Natural killer cell (primary cell): ENCODE measurements around the gene CDK11A. TPM values are rescaled to one million over a fixed set of nuclear protein-coding genes. Genes with fewer than 3 reads are reported as not detected.
A peak's percentile ranks its signal among the peaks of the same experiment; 100 is the strongest.
"Not testable (repeated sequence)": the region's sequence is repeated elsewhere in the genome, so short reads cannot be mapped to it uniquely, and the experiment has no call there.

Source experiments
- ATAC-seq, 3 donors: fragments of 150-1000 bp in 2 of 3; fragments of 200-7000 bp in 1 of 3; cut with Tn5 transposase; 1 replicate in 1 of 3; 2 replicates in 2 of 3; pipeline ENCODE4 v1.10.0; 2021; ENCODE audit warnings: mild to moderate bottlenecking in 2 of 3, moderate library complexity in 2 of 3
- DNase-seq, 2 donors: peaks; one replicate each; pipeline versions ENCODE4 v3.0.0 to v3.0.0-alpha.2; 2013 to 2021; ENCODE audit warnings: mixed read lengths in 1 of 2
- H3K27ac ChIP-seq: one replicate; pipeline ENCODE4 v1.5.1; 2013; ENCODE audit warnings: mild to moderate bottlenecking, low read length
- H3K27me3 ChIP-seq: one replicate; pipeline ENCODE4 v1.6.1; 2013; ENCODE audit warnings: low read length; ENCODE audit not compliant: control insufficient read depth, insufficient read depth
- H3K36me3 ChIP-seq: one replicate; pipeline ENCODE4 v1.6.1; 2013; ENCODE audit warnings: low read length; ENCODE audit not compliant: control insufficient read depth, insufficient read depth
- H3K4me1 ChIP-seq: one replicate; pipeline ENCODE4 v1.6.1; 2013; ENCODE audit warnings: low read length; ENCODE audit not compliant: control insufficient read depth, insufficient read depth
- H3K4me3 ChIP-seq: one replicate; pipeline ENCODE4 v1.5.1; 2013; ENCODE audit warnings: low read length
- H3K9me3 ChIP-seq: one replicate; pipeline ENCODE4 v1.6.1; 2013; ENCODE audit warnings: low read length; ENCODE audit not compliant: control insufficient read depth, insufficient read depth
- H3K27ac Mint-ChIP-seq, 2 donors: one replicate each; pipeline ENCODE4 v1.8.0; 2022; ENCODE audit warnings: mild to moderate bottlenecking in 2 of 2, mixed read lengths in 2 of 2, moderate library complexity in 1 of 2
- H3K27me3 Mint-ChIP-seq, 2 donors: one replicate each; pipeline ENCODE4 v1.8.0; 2022; ENCODE audit warnings: low read depth in 2 of 2, mixed read lengths in 2 of 2
- H3K36me3 Mint-ChIP-seq: one replicate; pipeline ENCODE4 v1.8.0; 2022; ENCODE audit warnings: mixed read lengths
- H3K4me1 Mint-ChIP-seq, 2 donors: one replicate each; pipeline ENCODE4 v1.8.0; 2022; ENCODE audit warnings: mixed read lengths in 2 of 2
- H3K4me3 Mint-ChIP-seq: one replicate; pipeline ENCODE4 v1.8.0; 2022; ENCODE audit warnings: mild to moderate bottlenecking, moderate library complexity, mixed read lengths
- H3K9me3 Mint-ChIP-seq, 2 donors: one replicate each; pipeline ENCODE4 v1.8.0; 2022; ENCODE audit warnings: mixed read lengths in 2 of 2
- WGBS: methylation state at CpG from one replicate; pipeline ENCODE4 v1.1.7; 2013; ENCODE audit warnings: missing lambda C conversion rate; ENCODE audit not compliant: insufficient coverage; 5-methylcytosine and 5-hydroxymethylcytosine counted together
- intact Hi-C: fragments of 100-400 bp; cut with micrococcal nuclease; formaldehyde crosslinking; loops from one replicate; pipeline ENCODE4 v1.14.2; 2022
- total RNA-seq, 4 donors: library from RNA; stranded (reverse); fragments of 120-200 nt in 1 of 4; gene quantifications; one replicate each; pipeline versions ENCODE4 v1.2.3 to v1.2.4, GENCODE V29; 2013 to 2022
- TF ChIP-seq, protein P1 (sequence below): fragments of 200-600 bp; IDR thresholded peaks from one replicate; pipeline ENCODE4 v1.8.0; 2022; ENCODE audit warnings: antibody characterized with exemption

CDK11A gene
- 100 to 1,000 TPM; 191 to 242 (median 216) TPM for total RNA-seq
- total RNA-seq (2013), result 67.2 TPM

GRCh38 chr1:1724035-1724864 is at the start of gene CDK11A:
Gene CDK11A, minus strand, starts transcription at chr1:1724357. Its CDS starts 1,539 bp downstream, at chr1:1722818.
- H3K9me3 Mint-ChIP-seq, H3K36me3 Mint-ChIP-seq, H3K4me1 Mint-ChIP-seq, H3K27me3 Mint-ChIP-seq, H3K9me3 ChIP-seq, H3K4me1 ChIP-seq, H3K27me3 ChIP-seq, intact Hi-C loops: not testable (repeated sequence)
- ATAC-seq, result peak; percentile 93 to 99 (median 95)
- Mint-ChIP-seq H3K27ac (peak within 1 kb of the TSS; percentile 97), H3K4me3 (peak within 1 kb of the TSS; percentile 96)
- peak within 1 kb of the TSS; percentile 81 for H3K27ac ChIP-seq
- peak; percentile 97 to 100 for DNase-seq
- WGBS, result under 1% methylated on average over 45 of the region's 78 CpGs
- peak within 1 kb of the TSS; percentile 58 for H3K4me3 ChIP-seq
- H3K36me3 ChIP-seq, result peaks cover 18% of the 10 kb centered on the region

DNA sequence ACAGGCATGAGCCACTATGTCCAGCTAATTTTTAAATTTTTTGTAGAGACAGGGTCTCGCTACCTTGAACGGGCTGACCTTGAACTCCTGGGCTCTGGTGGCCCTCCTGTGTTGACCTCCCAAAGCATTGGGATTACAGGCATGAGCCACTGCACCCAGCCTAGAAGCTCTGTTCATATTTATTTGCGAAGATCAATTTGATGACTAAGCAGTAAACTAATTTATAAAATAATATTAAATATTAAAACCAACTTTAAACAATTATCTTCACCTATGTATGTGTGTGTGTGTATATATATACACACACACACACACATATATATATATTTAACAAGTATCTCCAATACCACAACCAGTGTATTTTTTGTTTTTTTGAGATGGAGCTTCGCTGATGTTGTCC is 49.7 kb upstream of the CDK11A start:
- H3K36me3 ChIP-seq, result peaks cover 7% of the 10 kb centered on the region
- no peak overlapping the region for H3K4me3 ChIP-seq
- no peak for ATAC-seq
- H3K9me3 ChIP-seq, result no peaks in the 10 kb centered on the region
- WGBS, result 93% methylated on average over 3 of the region's 4 CpGs
- H3K27me3 ChIP-seq, result no peaks in the 10 kb centered on the region
- Mint-ChIP-seq H3K27ac (no peak overlapping the region), H3K36me3 (peaks cover 6% of the 10 kb centered on the region), H3K9me3 (no peaks in the 10 kb centered on the region), H3K4me1 (peaks cover 27 to 29% of the 10 kb centered on the region in 2 donors), H3K27me3 (no peaks in the 10 kb centered on the region), H3K4me3 (no peak overlapping the region)
- intact Hi-C loops, result no loop called here
- no peak for DNase-seq
- peaks cover 14% of the 10 kb centered on the region for H3K4me1 ChIP-seq
- no peak overlapping the region for H3K27ac ChIP-seq
- TF ChIP-seq, protein P1, sequence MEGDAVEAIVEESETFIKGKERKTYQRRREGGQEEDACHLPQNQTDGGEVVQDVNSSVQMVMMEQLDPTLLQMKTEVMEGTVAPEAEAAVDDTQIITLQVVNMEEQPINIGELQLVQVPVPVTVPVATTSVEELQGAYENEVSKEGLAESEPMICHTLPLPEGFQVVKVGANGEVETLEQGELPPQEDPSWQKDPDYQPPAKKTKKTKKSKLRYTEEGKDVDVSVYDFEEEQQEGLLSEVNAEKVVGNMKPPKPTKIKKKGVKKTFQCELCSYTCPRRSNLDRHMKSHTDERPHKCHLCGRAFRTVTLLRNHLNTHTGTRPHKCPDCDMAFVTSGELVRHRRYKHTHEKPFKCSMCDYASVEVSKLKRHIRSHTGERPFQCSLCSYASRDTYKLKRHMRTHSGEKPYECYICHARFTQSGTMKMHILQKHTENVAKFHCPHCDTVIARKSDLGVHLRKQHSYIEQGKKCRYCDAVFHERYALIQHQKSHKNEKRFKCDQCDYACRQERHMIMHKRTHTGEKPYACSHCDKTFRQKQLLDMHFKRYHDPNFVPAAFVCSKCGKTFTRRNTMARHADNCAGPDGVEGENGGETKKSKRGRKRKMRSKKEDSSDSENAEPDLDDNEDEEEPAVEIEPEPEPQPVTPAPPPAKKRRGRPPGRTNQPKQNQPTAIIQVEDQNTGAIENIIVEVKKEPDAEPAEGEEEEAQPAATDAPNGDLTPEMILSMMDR, result no peak

GRCh38 chr1:1771096-1771495 is 46.9 kb upstream of the CDK11A start:
- WGBS, result 98% methylated on average over 3 of the region's 3 CpGs
- Histone ChIP-seq H3K27ac (no peak overlapping the region), H3K36me3 (peaks cover 13% of the 10 kb centered on the region), H3K27me3 (no peaks in the 10 kb centered on the region), H3K4me1 (peaks cover 8% of the 10 kb centered on the region), H3K9me3 (no peaks in the 10 kb centered on the region), H3K4me3 (no peak overlapping the region)
- peaks cover 6% of the 10 kb centered on the region for H3K36me3 Mint-ChIP-seq
- no peaks in the 10 kb centered on the region for H3K27me3 Mint-ChIP-seq
- no peaks in the 10 kb centered on the region for H3K9me3 Mint-ChIP-seq
- TF ChIP-seq, protein P1, result no peak
- no peak overlapping the region for H3K4me3 Mint-ChIP-seq
- DNase-seq (no peak), ATAC-seq (no peak)
- intact Hi-C loops, result no loop called here
- H3K4me1 Mint-ChIP-seq, result peaks cover 16 to 27% of the 10 kb centered on the region in 2 donors
- no peak overlapping the region for H3K27ac Mint-ChIP-seq

DNA sequence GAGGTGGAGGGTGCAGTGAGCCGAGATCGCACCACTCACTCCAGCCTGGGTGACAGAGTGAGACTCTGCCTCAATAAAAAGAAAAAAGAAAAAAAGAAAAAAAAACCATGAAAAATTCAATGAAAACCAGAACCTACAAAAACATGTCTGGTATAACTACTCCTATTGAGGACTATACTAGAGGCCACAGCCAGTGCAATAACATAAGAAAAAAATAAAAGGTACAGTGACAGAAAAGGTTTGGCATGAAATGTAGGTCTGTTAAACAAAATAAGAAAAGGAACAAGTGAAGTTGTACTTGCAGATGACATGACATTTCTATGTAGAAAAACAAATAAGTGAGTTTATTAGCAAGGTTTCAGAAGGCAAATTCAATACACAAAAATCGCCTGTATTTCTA is 45.9 kb upstream of the CDK11A start:
- H3K27ac ChIP-seq, result no peak overlapping the region
- Mint-ChIP-seq H3K27me3 (no peaks in the 10 kb centered on the region), H3K36me3 (peaks cover 6% of the 10 kb centered on the region), H3K9me3 (no peaks in the 10 kb centered on the region), H3K4me1 (peaks cover 6 to 18% of the 10 kb centered on the region in 2 donors), H3K27ac (peak overlapping the region in 1 of 2 donors; percentile 54), H3K4me3 (no peak overlapping the region)
- H3K9me3 ChIP-seq, result no peaks in the 10 kb centered on the region
- H3K27me3 ChIP-seq, result no peaks in the 10 kb centered on the region
- H3K36me3 ChIP-seq, result peaks cover 13% of the 10 kb centered on the region
- H3K4me3 ChIP-seq, result no peak overlapping the region
- 100% methylated on average over 1 of the region's 3 CpGs for WGBS
- TF ChIP-seq, protein P1, result no peak
- DNase-seq (no peak), ATAC-seq (no peak)
- intact Hi-C loops, result no loop called here
- H3K4me1 ChIP-seq, result no peaks in the 10 kb centered on the region
